Activated CD4-positive, alpha-beta T cell treated with anti-CD3 and anti-CD28 coated beads for 4 hours (primary cell): ENCODE data around the gene COPS7A.
A peak's percentile ranks its signal among the peaks of the same experiment; 100 is the strongest.

Experiments used
- DNase-seq, 2 donors: peaks; one replicate each; pipeline ENCODE4 v3.0.0-alpha.2; 2020

COPS7A gene

DNA sequence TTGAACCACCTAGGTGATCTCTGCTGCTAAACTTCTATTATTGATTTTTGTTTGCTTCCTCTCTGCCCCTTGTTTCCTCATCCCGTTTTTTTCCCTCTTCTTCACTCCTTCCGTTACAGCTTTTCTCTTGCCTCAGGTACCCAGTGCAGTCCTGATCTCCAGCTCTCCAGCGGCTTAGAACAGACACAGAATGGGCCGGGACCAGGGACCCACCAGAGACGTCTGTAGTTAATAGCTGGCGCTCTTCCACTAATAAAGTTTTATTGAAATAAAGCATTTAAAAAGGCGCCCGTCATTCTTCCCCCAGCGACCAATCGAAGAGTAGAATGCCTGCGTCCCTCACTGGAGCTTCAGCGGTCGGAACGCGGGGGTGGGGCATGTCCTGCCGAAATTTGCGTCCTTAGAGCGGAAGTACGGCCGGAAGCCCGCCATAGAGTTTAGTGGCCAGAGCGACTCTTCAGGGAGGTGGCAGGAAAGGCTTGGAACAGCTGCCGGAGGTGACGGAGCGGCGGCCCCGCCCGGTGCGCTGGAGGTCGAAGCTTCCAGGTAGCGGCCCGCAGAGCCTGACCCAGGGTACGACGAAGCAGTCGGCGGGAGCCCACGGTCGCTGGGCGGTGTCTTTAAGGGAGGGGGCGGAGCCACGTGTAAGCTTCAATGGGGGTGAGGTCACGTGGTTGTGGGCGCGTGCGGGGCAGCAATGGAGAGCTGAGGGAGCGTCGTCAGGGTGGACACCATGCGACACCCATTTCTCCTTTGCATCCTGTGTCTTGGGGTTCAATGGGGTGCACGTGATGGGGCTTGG lies at the start of gene COPS7A:
TSS of gene COPS7A (plus strand) at position 440 of the 802 bp plus-strand sequence. CDS start 611 bp downstream, outside the sequence.
- DNase-seq = peak; percentile 87 to 90

GRCh38 chr12:6676962-6677361 lies 46.9 kb upstream of the COPS7A start:
- no peak for DNase-seq

GRCh38 chr12:6684609-6685008 lies 39.2 kb upstream of the COPS7A start:
- DNase-seq = peak; percentile 39 to 47

- no peak for DNase-seq
Observed at GRCh38 chr12:6685814-6686213, 38.0 kb upstream of the COPS7A start.

GRCh38 chr12:6688543-6688998 lies 35.3 kb upstream of the COPS7A start:
- DNase-seq = no peak

GRCh38 chr12:6688999-6689882 lies 34.6 kb upstream of the COPS7A start, which contains the start of gene ZNF384:
Gene ZNF384, minus strand, starts transcription at chr12:6689375. Its CDS starts 9,855 bp downstream, at chr12:6679520.
- peak; percentile 92 to 96 for DNase-seq

DNA sequence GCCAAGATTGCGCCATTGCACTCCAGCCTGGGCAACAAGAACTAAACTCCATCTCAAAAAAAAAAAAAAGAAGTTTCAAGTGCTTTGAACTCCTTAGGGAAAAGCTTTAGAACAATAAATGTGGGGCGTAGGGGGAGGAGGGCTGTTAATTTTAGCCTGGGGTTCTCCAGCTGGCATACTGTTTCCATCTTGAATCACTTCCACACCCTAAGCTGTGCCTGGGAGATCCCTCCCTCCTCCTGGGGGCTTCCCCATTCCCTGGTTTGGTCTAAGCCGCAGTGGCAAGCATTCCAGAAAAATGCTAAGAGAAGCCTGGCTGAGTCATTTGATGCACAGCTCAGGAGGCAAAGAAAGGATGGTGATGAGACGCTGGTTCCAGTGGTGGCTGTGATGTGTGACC lies 32.4 kb upstream of the COPS7A start:
- DNase-seq = no peak

DNA sequence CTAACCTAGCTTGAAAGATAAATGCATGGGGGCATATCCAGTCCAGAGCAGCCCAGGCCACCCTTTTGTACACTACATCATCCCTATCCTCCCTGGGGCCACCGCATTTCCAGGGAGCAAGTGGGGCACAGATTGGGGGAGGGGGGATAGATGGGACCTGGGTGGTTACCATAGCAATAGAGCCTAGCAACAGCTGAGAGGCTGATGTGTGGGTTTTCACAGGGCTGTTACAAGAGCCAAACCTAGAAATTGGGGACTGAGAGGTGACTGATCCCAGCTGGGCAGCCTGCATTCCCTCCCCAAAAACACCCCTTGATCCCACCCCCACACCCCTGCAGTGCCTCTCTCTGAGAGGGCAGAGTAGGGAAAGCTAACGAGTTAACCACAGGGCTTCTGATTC lies 31.0 kb upstream of the COPS7A start:
- no peak for DNase-seq

DNA sequence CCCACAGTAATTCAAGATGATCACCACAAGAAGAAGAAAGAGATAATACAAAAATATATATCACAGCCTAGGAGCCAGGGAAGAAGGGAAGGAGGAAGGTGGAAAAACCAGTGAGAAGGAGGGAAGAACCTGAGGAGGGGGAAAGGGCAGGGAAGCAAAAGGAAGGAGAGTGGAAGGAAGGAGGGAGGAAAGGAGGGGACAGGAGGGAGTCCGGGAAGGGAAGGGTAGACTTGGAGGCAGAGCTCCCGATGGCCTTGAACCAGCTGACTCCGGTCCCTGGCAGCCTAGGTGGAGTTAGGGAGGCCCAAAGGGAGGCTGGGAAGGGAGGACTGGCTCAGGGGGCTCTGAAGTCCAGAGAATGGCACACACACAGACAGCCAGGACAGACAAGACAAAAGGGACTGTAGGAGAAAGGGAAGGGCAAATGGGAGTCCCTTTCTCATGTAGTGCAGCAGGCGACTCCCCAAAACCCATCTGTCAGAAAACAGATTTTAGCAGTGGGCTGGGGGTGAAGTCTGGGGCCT lies 30.0 kb upstream of the COPS7A start:
- no peak for DNase-seq

GRCh38 chr12:6694701-6695100 lies 29.1 kb upstream of the COPS7A start:
- no peak for DNase-seq

DNA sequence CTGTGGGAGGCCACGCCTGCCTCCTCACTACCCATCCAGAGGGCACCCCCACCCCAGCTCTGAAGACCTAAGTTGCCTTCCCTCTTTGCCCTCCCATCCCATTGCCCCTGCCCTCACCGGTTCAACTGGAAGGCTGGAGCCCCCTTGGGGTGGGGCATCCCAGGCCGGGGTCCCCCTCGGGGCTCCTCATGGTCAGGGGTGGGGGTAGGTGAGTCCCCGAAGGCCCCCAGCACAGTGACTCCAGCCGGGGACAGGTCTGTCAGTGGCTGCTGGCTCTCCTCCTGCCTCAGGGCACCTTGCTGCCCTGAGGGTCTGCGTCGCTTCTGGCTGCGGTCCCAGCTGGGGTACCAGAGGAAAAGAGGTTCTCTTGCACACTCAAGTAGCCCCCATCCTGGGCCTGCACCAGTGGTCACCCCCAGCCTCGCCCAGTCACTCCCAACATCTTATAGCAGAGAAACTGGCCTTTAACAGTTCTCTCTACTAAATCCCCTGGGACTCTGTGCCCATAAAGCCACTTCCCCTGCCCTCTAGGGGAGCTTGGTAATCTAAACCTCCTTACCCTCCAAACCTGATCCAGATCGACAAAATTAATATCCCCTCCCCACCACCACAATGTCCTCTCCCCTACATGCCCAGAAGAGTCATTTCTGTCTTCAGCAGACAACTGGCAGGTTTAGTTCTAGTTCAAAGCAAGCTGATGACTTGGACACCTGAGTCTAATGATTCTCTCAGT lies 28.4 kb upstream of the COPS7A start:
- DNase-seq = no peak

DNA sequence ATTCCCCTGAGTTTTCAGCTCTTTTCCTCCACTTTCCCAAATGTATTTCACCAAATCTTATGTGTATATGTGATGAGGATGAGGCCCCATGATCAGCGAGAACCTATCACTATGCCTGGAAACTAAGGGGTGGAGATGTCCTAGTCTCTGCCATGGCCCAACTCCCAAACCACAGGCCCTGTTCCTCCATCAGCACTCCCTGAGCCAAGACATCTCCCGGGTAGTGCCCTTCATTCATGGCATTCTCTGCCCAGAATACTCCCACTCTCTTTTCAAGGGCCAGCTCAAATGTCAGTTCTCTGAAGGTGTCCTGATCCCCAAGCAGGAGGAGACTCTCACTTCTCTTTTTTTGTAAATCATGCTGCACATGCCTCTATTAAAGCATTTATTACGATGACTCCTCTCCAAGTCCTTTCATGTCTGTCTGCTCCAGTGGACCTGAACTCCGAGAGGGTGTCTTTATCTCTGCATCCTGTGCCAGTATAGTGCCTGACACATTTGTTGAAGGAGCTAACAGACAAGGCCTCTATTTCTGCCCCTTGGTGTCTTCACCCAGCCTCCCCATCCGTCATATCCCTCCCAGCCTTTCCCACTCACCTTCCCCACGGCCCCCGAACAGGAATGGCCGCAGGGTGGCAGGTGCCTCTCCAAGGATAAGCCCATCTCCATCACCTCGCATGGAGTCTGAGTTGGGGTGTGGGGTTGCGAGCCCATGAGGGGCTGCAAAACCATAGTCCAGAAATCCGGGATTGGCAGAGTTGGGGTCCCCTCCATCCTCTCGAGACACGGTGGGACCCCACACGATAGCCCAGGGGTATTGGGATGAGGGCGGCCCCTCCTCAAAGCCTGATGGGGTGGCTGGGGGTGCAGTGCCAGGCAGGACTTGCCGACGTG lies 26.9 kb upstream of the COPS7A start:
- no peak for DNase-seq

GRCh38 chr12:6697584-6698351 lies 26.1 kb upstream of the COPS7A start:
- DNase-seq = no peak

- no peak for DNase-seq
Observed at GRCh38 chr12:6698352-6699046, 25.3 kb upstream of the COPS7A start.

GRCh38 chr12:6699259-6699988 lies 24.4 kb upstream of the COPS7A start:
- DNase-seq = no peak

DNA sequence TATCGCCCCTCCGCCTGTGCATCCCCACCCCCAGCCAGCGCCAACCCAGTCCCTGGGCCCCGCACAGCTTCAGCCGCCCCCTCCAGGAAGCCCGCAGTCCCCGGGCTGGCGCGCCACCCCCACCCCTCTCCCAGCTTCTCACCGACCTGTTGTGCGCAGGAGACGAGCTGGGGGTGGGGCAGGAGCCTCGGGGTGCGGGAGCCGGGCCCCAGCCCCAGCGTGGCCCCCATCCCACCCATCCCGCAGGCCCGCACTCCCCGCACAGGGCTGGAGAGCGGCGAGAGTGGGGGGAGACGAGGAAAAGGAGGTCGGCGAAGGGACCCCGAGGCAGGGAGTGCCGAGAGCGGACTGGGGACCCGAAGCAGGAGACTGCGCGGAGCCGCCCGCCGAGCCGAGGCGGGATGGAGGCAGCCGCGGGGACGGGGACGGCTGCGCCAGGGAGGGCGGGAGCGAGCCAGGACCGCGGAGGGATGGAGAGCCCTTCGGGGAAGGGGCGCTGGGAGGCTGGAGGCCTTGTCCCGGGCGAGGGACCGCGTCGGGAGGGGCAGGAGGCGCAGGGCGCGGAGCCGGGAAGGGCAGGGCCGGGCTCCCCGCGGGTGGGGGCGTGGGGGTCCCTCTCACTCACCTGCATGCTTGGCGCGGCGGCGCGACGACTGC lies 23.7 kb upstream of the COPS7A start:
- DNase-seq = peak in 1 of 2 donors; percentile 21

DNA sequence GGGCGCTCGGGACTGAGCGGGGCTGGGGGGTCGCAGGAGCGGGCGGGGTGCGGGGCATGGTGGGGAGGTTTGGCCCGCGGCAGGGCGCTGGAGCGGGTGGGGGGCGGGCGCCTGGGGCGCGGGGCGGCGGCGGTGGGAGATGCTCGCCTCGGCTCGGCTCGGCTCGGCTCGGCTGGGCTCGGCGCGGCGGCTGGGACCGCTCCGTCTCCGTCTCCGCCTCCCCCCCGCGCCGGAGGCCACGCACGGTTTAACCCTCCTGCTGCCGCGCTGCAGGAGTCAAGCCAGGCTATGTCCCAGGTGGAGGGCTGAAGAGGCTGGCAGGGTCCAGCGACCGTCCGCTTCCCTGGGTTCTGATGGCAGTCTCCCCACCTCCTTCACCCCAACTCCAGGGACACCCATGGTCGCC lies 23.2 kb upstream of the COPS7A start, which contains the start of gene PIANP:
TSS of gene PIANP (minus strand) at position 170 of the 406 bp plus-strand sequence. CDS start 2,754 bp downstream, outside the sequence.
- DNase-seq = peak; percentile 42 to 43

DNA sequence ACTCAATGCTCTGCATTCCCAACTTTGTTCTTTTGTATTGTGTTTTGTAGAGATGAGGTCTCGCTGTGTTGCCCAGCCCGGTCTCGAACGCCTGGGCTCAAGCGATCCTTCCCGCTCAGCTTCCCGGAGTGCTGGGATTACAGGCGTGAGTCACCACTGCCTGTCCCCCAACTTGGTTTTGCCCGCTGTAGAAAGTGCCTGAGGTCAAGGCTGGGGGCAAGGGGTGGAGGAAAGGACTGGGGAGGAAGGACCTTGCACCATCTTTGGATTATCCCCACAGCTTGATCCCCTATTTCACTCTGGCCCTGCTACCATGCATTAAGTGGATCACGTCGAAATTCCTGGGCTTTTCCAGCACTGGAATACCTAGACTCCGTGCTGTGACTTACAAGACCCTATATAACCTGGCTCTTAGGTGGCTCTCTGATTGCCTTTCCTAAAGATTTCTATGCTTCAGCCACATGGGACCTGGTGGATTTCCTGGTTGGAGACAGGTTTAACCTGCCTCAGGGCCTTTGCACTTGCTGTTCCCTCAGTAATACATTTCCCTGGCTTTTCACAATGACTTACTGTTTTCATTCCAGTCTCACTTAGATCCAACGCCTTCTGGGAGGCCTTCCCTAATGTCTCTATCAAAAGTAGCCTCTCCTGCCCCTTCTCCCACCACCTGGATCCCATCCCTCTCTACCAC lies 22.6 kb upstream of the COPS7A start:
- no peak for DNase-seq
